Astrocyte of the spinal cord (primary cell): ENCODE data around the gene NODAL.
A peak's percentile ranks its signal among the peaks of the same experiment; 100 is the strongest.

Experiments
- DNase-seq: peaks from one replicate; pipeline ENCODE4 v3.0.0; 2011; ENCODE audit warnings: low read depth, low spot score
- H3K4me3 ChIP-seq: 2 replicates; pipeline ENCODE4 v1.5.1; 2011; ENCODE audit warnings: low read depth, mild to moderate bottlenecking, low read length, moderate library complexity
- CTCF ChIP-seq: IDR thresholded peaks from 2 replicates; pipeline ENCODE4 v1.5.1; 2012; ENCODE audit warnings: low read depth, mild to moderate bottlenecking, low read length, inconsistent platforms
- in situ Hi-C: cut with HindIII; loops from 2 replicates; pipeline ENCODE4 v1.10.0; 2017; ENCODE audit warnings: low sequenced_read_pairs

The NODAL gene

DNA sequence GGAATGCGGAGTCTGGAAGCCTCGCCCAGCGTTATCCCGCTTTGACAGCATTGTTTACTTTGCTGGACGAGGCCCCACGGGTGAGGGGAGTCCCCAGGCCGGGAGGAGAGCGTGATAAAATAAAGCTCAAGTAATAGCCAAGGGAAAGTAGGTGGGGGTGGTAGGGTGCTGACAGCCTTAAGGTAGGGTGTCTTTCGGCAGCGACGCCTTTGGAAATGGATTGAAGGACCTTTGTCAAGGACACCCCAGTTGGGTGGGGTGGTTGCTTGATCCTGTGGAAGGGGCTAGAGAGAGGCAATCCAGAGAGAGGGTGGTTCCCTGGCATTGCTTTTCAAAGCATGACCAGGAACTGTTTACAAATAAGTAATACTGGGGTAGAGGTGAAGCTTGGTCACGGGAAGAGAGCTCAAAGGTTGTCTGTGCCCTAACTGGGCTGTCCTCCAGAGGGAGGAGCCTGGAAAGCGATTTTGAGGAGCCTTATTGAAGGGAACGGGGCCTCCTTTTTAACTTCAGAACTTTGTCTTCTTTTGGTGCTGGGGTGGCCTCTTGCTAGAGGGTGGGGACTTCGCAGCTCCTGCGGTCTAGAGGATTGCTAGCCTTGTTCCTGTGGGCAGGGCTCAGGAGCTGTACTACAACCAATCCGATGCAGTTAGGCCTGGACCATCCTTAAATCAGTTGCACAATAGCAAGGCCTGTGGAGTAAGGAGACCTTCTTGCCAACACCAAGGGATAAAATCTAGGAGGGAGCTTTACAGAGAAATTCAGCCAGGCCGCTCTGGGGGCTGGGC is 36.2 kb downstream of the NODAL start:
- peak overlapping the region; percentile 78 for H3K4me3 ChIP-seq
- in situ Hi-C loops, result no loop called here
- DNase-seq, result peak; percentile 90
- no peak for TF ChIP-seq CTCF

DNA sequence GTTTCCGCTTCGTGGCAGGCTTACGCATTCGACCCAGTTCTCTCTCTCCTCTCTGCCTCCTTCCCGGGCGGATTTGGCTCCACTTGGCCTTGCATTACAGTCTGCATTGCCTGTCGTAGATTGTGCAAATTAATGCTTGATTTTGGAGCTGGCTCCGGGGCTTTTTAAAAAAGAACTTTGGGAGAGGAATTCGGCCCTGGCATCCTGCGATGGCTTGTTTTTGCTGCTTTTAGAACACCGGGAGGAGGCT is 36.8 kb downstream of the NODAL start:
- in situ Hi-C loops, result no loop called here
- H3K4me3 ChIP-seq, result peak overlapping the region; percentile 78
- DNase-seq, result peak; percentile 22
- no peak for TF ChIP-seq CTCF

GRCh38 chr10:70404036-70404786 is 37.3 kb downstream of the NODAL start, which contains the start of gene EIF4EBP2:
TSS of gene EIF4EBP2 (plus strand) at chr10:70404145. CDS start at chr10:70404402, 257 bp downstream.
- in situ Hi-C loops, result no loop called here
- TF ChIP-seq CTCF, result no peak
- H3K4me3 ChIP-seq, result peak within 1 kb of the TSS; percentile 78
- DNase-seq, result peak; percentile 97

GRCh38 chr10:70403483-70404035 is 37.9 kb downstream of the NODAL start:
- TF ChIP-seq CTCF, result no peak
- no peak for DNase-seq
- peak overlapping the region; percentile 78 for H3K4me3 ChIP-seq
- in situ Hi-C loops, result no loop called here

GRCh38 chr10:70399177-70399576 is 42.3 kb downstream of the NODAL start:
- no peak for DNase-seq
- no peak overlapping the region for H3K4me3 ChIP-seq
- in situ Hi-C loops, result no loop called here
- TF ChIP-seq CTCF, result no peak

GRCh38 chr10:70396140-70396539 is 45.3 kb downstream of the NODAL start:
- DNase-seq, result no peak
- no peak overlapping the region for H3K4me3 ChIP-seq
- TF ChIP-seq CTCF, result no peak
- in situ Hi-C loops, result no loop called here
